Neural cell (in vitro differentiated cells): ENCODE measurements around the gene UNC79. TPM values are rescaled to one million over a fixed set of nuclear protein-coding genes. Genes with fewer than 3 reads are reported as not detected.

Experiments
- H2AFZ ChIP-seq: fragments of 200-600, 300-800 bp; sonication (generic), shearing (Covaris generic); 2 replicates; pipeline ENCODE4 v1.6.0; 2014; ENCODE audit warnings: low read depth, mild to moderate bottlenecking, antibody characterized with exemption, low read length, moderate library complexity
- H3F3A ChIP-seq: fragments of 200-600 bp; shearing (Covaris generic); 2 replicates; pipeline ENCODE4 v1.6.1; 2016; ENCODE audit warnings: mild to moderate bottlenecking, moderate library complexity, mixed read lengths, antibody characterized with exemption, low read length; ENCODE audit not compliant: insufficient read depth, poor library complexity, severe bottlenecking
- H3K27ac ChIP-seq: fragments of 200-600, 300-800 bp; sonication (generic), shearing (Covaris generic); 2 replicates; pipeline ENCODE4 v1.5.1; 2014; ENCODE audit warnings: mild to moderate bottlenecking, low read length, moderate library complexity
- H3K27me3 ChIP-seq: fragments of 300-800, 200-600 bp; sonication (generic), shearing (Covaris generic); 2 replicates; pipeline ENCODE4 v1.6.0; 2014; ENCODE audit warnings: mild to moderate bottlenecking, low read depth, low read length, moderate library complexity; ENCODE audit not compliant: insufficient read depth
- H3K36me3 ChIP-seq: fragments of 300-800, 200-600 bp; sonication (generic), shearing (Covaris generic); 2 replicates; pipeline ENCODE4 v1.5.1; 2014; ENCODE audit warnings: mild to moderate bottlenecking, antibody characterized with exemption, low read length, moderate library complexity; ENCODE audit not compliant: insufficient read depth
- H3K4me2 ChIP-seq: fragments of 300-800, 200-600 bp; sonication (generic), shearing (Covaris generic); 2 replicates; pipeline ENCODE4 v1.6.0; 2014; ENCODE audit warnings: mild to moderate bottlenecking, low read length
- H3K4me3 ChIP-seq: fragments of 300-800, 200-600 bp; sonication (generic), shearing (Covaris generic); 2 replicates; pipeline ENCODE4 v1.5.1; 2014; ENCODE audit warnings: mild to moderate bottlenecking, low read length, moderate library complexity
- H3K79me2 ChIP-seq: fragments of 200-600 bp; shearing (Covaris generic); replicated peaks from 2 replicates; pipeline ENCODE4 v1.6.0; 2014; ENCODE audit warnings: mild to moderate bottlenecking, low read length, moderate library complexity; ENCODE audit not compliant: insufficient read depth
- H3K9ac ChIP-seq: fragments of 300-800, 200-600 bp; sonication (generic), shearing (Covaris generic); 2 replicates; pipeline ENCODE4 v1.6.1; 2016; ENCODE audit warnings: mild to moderate bottlenecking, low read length, mixed read lengths
- H3K9me2 ChIP-seq: fragments of 200-600 bp; shearing (Covaris generic); 2 replicates; pipeline ENCODE4 v1.6.1; 2016; ENCODE audit warnings: mild to moderate bottlenecking, low read length, mixed read lengths; ENCODE audit not compliant: insufficient read depth
- H3K9me3 ChIP-seq: fragments of 200-600, 300-800 bp; sonication (generic), shearing (Covaris generic); 2 replicates; pipeline ENCODE4 v1.6.1; 2016; ENCODE audit warnings: mild to moderate bottlenecking, mixed run types, low read length, moderate library complexity, mixed read lengths
- H4K20me1 ChIP-seq: fragments of 200-600 bp; shearing (Covaris generic); 2 replicates; pipeline ENCODE4 v1.6.1; 2016; ENCODE audit warnings: mild to moderate bottlenecking, mixed run types; ENCODE audit not compliant: insufficient read depth
- EP300 ChIP-seq: fragments of 450-650 bp; conservative IDR thresholded peaks from 2 replicates; pipeline ENCODE4 v1.6.1; 2014; ENCODE audit warnings: antibody characterized with exemption, mild to moderate bottlenecking, moderate library complexity; ENCODE audit not compliant: poor library complexity, severe bottlenecking
- EZH2 ChIP-seq: fragments of 200-600, 300-800 bp; shearing (Covaris generic), sonication (generic); IDR thresholded peaks from 2 replicates; pipeline ENCODE4 v1.6.1; 2014; ENCODE audit warnings: antibody characterized with exemption, low read length, borderline replicate concordance, mild to moderate bottlenecking; ENCODE audit not compliant: insufficient read depth, poor library complexity, severe bottlenecking
- MXI1 ChIP-seq: fragments of 450-650 bp; conservative IDR thresholded peaks from 2 replicates; pipeline ENCODE4 v1.6.1; 2014; ENCODE audit warnings: antibody characterized with exemption, mild to moderate bottlenecking; ENCODE audit not compliant: poor library complexity, severe bottlenecking
- POLR2AphosphoS5 ChIP-seq: IDR thresholded peaks from 2 replicates; pipeline ENCODE4 v1.6.1; 2012
- RAD21 ChIP-seq: fragments of 450-650 bp; conservative IDR thresholded peaks from 2 replicates; pipeline ENCODE4 v1.6.1; 2014; ENCODE audit warnings: antibody characterized with exemption, mild to moderate bottlenecking, moderate library complexity
- SMC3 ChIP-seq: fragments of 450-650 bp; conservative IDR thresholded peaks from 2 replicates; pipeline ENCODE4 v1.6.1; 2014; ENCODE audit warnings: antibody characterized with exemption, mild to moderate bottlenecking, moderate library complexity; ENCODE audit not compliant: poor library complexity
- TAF1 ChIP-seq: IDR thresholded peaks from 2 replicates; pipeline ENCODE4 v1.6.1; 2012; ENCODE audit warnings: low read depth
- polyA plus RNA-seq: library from polyadenylated mRNA; depleted of rRNA; stranded (reverse); fragments of >200 nt; gene quantifications from 2 replicates; pipeline ENCODE4 v1.2.3, GENCODE V29; 2014
- TF ChIP-seq, protein P1 (sequence below): fragments of 450-650 bp; IDR thresholded peaks from 2 replicates; pipeline ENCODE4 v1.5.1; 2014; ENCODE audit warnings: antibody characterized with exemption, mild to moderate bottlenecking, moderate library complexity; ENCODE audit not compliant: poor library complexity, severe bottlenecking
- TF ChIP-seq, protein P2 (sequence below): IDR thresholded peaks from 2 replicates; pipeline ENCODE4 v1.6.1; 2012; ENCODE audit warnings: borderline replicate concordance

UNC79 gene
- polyA plus RNA-seq, 1 donor from 2014 or later, result 22.6 TPM

DNA sequence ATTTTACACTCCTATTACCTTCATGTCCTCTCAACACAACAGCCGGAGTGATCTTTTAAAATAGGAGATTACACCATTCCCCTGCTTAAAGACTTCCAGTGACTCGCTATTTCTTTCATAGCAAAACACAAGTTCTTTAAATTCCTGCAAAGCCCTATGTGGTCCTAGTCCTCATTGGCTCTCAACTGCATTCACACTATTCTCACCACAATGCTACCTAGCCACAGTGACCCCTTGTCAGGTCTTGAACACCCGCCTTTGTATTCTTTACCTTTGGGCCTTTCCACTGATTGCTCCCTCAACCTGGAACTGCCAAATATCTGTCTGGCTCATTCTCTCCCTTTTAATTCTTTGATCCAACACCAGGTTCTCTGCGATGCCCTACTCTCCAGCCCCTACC, 197.3 kb downstream of the UNC79 start:
- TF ChIP-seq, protein P1, sequence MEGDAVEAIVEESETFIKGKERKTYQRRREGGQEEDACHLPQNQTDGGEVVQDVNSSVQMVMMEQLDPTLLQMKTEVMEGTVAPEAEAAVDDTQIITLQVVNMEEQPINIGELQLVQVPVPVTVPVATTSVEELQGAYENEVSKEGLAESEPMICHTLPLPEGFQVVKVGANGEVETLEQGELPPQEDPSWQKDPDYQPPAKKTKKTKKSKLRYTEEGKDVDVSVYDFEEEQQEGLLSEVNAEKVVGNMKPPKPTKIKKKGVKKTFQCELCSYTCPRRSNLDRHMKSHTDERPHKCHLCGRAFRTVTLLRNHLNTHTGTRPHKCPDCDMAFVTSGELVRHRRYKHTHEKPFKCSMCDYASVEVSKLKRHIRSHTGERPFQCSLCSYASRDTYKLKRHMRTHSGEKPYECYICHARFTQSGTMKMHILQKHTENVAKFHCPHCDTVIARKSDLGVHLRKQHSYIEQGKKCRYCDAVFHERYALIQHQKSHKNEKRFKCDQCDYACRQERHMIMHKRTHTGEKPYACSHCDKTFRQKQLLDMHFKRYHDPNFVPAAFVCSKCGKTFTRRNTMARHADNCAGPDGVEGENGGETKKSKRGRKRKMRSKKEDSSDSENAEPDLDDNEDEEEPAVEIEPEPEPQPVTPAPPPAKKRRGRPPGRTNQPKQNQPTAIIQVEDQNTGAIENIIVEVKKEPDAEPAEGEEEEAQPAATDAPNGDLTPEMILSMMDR, result no peak
- no peak for TF ChIP-seq POLR2AphosphoS5
- no peak for TF ChIP-seq MXI1
- TF ChIP-seq EZH2, result no peak
- no peak for TF ChIP-seq EP300
- TF ChIP-seq, protein P2, sequence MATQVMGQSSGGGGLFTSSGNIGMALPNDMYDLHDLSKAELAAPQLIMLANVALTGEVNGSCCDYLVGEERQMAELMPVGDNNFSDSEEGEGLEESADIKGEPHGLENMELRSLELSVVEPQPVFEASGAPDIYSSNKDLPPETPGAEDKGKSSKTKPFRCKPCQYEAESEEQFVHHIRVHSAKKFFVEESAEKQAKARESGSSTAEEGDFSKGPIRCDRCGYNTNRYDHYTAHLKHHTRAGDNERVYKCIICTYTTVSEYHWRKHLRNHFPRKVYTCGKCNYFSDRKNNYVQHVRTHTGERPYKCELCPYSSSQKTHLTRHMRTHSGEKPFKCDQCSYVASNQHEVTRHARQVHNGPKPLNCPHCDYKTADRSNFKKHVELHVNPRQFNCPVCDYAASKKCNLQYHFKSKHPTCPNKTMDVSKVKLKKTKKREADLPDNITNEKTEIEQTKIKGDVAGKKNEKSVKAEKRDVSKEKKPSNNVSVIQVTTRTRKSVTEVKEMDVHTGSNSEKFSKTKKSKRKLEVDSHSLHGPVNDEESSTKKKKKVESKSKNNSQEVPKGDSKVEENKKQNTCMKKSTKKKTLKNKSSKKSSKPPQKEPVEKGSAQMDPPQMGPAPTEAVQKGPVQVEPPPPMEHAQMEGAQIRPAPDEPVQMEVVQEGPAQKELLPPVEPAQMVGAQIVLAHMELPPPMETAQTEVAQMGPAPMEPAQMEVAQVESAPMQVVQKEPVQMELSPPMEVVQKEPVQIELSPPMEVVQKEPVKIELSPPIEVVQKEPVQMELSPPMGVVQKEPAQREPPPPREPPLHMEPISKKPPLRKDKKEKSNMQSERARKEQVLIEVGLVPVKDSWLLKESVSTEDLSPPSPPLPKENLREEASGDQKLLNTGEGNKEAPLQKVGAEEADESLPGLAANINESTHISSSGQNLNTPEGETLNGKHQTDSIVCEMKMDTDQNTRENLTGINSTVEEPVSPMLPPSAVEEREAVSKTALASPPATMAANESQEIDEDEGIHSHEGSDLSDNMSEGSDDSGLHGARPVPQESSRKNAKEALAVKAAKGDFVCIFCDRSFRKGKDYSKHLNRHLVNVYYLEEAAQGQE, result no peak
- TF ChIP-seq RAD21, result no peak
- no peak for TF ChIP-seq SMC3
- no peak for TF ChIP-seq TAF1
- no peaks in the 10 kb centered on the region for H3K9me3 ChIP-seq
- H3K4me2 ChIP-seq, result no peak overlapping the region
- no peaks in the 10 kb centered on the region for H3F3A ChIP-seq
- no peak overlapping the region for H3K4me3 ChIP-seq
- no peak overlapping the region for H3K9ac ChIP-seq
- no peaks in the 10 kb centered on the region for H3K79me2 ChIP-seq
- no peaks in the 10 kb centered on the region for H3K9me2 ChIP-seq
- H4K20me1 ChIP-seq, result no peaks in the 10 kb centered on the region
- no peaks in the 10 kb centered on the region for H3K27me3 ChIP-seq
- no peak overlapping the region for H2AFZ ChIP-seq
- peaks cover 13% of the 10 kb centered on the region for H3K36me3 ChIP-seq
- no peak overlapping the region for H3K27ac ChIP-seq

DNA sequence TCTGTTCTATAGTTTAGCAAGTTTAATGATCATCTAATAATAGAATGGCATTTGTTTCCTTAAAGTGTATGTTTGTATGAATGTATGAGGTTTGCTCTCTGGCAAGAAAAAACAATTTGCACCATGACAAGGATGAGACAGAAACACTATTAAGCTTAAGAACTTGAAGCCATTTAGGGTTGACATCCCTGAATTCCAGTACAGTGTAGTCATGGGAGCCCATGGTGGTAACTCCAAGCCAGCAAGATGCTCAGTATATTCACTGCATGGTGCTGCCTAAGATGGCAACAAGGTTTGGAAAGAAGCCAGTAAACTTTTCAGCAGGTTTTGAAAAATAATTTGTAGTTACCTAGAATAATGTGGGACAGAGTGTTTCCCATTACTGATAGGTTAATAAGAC, 198.9 kb downstream of the UNC79 start:
- H4K20me1 ChIP-seq, result no peaks in the 10 kb centered on the region
- H3K36me3 ChIP-seq, result peaks cover 13% of the 10 kb centered on the region

More for the DNA sequence above, 198.9 kb downstream of the UNC79 start:
- H3K9me3 ChIP-seq, result no peaks in the 10 kb centered on the region
- no peaks in the 10 kb centered on the region for H3F3A ChIP-seq
- no peaks in the 10 kb centered on the region for H3K27me3 ChIP-seq
- H3K79me2 ChIP-seq, result no peaks in the 10 kb centered on the region
- H2AFZ ChIP-seq, result no peak overlapping the region
- no peak overlapping the region for H3K4me3 ChIP-seq
- no peak overlapping the region for H3K9ac ChIP-seq
- no peak overlapping the region for H3K4me2 ChIP-seq
- no peak overlapping the region for H3K27ac ChIP-seq
- no peaks in the 10 kb centered on the region for H3K9me2 ChIP-seq
- TF ChIP-seq EP300 (no peak), RAD21 (no peak), POLR2AphosphoS5 (no peak), SMC3 (no peak), EZH2 (no peak), MXI1 (no peak), TAF1 (no peak)
- TF ChIP-seq, protein P2, result no peak
- TF ChIP-seq, protein P1, result no peak
